Breast epithelium (tissue), 3 donors: ENCODE results near the gene ATG5.

Experiments
- POLR2A ChIP-seq: fragments of 450-650 bp; IDR thresholded peaks from one replicate; pipeline ENCODE4 v1.6.1; 2016; ENCODE audit warnings: antibody characterized with exemption, mild to moderate bottlenecking, moderate library complexity
- POLR2AphosphoS5 ChIP-seq, 3 donors: sonication (generic); formaldehyde crosslinking; IDR thresholded peaks; one replicate each; pipeline ENCODE4 v1.6.1; 2017; ENCODE audit warnings: antibody characterized with exemption in 3 of 3
- TF ChIP-seq, protein P1 (sequence below), 3 donors: fragments of 450-650 bp; IDR thresholded peaks; one replicate each; pipeline ENCODE4 v1.5.1; 2016 to 2017; ENCODE audit warnings: antibody characterized with exemption in 3 of 3, mild to moderate bottlenecking in 3 of 3, moderate library complexity in 3 of 3

DNA sequence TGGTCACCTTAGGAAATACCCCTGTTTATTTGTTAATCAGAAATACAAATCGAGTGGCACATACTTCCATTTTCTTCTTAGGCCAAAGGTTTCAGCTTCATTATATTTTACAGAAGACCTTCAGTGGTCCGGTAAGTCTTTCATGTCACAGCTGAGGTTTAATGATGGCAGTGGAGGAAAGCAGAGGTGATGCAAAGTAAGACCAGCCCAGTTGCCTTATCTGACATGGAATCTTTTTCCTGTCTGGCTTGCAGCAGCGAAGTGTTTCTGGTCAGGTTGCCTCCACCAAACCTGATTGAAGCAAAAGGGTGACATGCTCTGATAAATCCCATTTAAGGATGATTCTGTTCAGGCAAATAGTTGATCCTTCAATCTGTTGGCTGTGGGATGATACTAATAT, 139.4 kb downstream of the ATG5 start:
- TF ChIP-seq POLR2A (no peak), POLR2AphosphoS5 (IDR thresholded peaks at IDR 0.05) (no peak)
- TF ChIP-seq, protein P1, sequence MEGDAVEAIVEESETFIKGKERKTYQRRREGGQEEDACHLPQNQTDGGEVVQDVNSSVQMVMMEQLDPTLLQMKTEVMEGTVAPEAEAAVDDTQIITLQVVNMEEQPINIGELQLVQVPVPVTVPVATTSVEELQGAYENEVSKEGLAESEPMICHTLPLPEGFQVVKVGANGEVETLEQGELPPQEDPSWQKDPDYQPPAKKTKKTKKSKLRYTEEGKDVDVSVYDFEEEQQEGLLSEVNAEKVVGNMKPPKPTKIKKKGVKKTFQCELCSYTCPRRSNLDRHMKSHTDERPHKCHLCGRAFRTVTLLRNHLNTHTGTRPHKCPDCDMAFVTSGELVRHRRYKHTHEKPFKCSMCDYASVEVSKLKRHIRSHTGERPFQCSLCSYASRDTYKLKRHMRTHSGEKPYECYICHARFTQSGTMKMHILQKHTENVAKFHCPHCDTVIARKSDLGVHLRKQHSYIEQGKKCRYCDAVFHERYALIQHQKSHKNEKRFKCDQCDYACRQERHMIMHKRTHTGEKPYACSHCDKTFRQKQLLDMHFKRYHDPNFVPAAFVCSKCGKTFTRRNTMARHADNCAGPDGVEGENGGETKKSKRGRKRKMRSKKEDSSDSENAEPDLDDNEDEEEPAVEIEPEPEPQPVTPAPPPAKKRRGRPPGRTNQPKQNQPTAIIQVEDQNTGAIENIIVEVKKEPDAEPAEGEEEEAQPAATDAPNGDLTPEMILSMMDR (IDR thresholded peaks at IDR 0.05), result no peak
